ENCODE measurements around the gene HDAC8. TPM values are rescaled to one million over a fixed set of nuclear protein-coding genes. Genes with fewer than 3 reads are reported as not detected.

HDAC8 gene
- total RNA-seq, 1 donor from 2014 or later: 22.3 TPM

DNA sequence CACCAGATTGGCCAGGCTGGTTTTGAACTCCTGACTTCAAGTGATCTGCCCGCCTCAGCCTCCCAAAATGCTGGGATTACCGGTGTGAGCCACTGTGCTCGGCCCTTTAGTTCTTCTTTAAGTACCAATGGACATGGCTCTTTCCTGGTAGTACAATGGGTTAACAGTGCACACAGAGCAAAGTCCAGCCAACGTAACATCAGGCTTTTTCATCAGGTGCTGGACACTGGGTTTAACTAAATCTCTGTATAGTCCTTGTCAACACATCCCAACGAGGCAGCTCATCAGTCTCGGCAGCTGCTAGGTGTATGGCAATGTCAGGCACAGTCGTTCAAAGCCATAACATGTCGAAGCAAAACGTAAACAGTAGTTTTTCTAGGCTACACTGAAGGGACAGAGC, 93.8 kb downstream of the HDAC8 start:
- Histone ChIP-seq H3K36me3 (ENCODE audit: control insufficient read depth, insufficient read depth, low read length) (no peaks in the 10 kb centered on the region), H3K27me3 (ENCODE audit: control insufficient read depth, insufficient read depth, low read length) (no peaks in the 10 kb centered on the region), H3K4me3 (ENCODE audit: low read depth, low read length) (no peak overlapping the region)
- DNase-seq (ENCODE audit: low read depth): no peak
- TF ChIP-seq, protein P1, sequence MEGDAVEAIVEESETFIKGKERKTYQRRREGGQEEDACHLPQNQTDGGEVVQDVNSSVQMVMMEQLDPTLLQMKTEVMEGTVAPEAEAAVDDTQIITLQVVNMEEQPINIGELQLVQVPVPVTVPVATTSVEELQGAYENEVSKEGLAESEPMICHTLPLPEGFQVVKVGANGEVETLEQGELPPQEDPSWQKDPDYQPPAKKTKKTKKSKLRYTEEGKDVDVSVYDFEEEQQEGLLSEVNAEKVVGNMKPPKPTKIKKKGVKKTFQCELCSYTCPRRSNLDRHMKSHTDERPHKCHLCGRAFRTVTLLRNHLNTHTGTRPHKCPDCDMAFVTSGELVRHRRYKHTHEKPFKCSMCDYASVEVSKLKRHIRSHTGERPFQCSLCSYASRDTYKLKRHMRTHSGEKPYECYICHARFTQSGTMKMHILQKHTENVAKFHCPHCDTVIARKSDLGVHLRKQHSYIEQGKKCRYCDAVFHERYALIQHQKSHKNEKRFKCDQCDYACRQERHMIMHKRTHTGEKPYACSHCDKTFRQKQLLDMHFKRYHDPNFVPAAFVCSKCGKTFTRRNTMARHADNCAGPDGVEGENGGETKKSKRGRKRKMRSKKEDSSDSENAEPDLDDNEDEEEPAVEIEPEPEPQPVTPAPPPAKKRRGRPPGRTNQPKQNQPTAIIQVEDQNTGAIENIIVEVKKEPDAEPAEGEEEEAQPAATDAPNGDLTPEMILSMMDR (IDR thresholded peaks at IDR 0.05; ENCODE audit: insufficient read depth, low read length, poor library complexity, severe bottlenecking): no peak

- no peak overlapping the region for H3K4me3 ChIP-seq (ENCODE audit: low read depth, low read length)
- TF ChIP-seq, protein P1 (IDR thresholded peaks at IDR 0.05; ENCODE audit: insufficient read depth, low read length, poor library complexity, severe bottlenecking): no peak
- DNase-seq (ENCODE audit: low read depth): no peak
- no peaks in the 10 kb centered on the region for H3K36me3 ChIP-seq (ENCODE audit: control insufficient read depth, insufficient read depth, low read length)
- H3K27me3 ChIP-seq (ENCODE audit: control insufficient read depth, insufficient read depth, low read length): no peaks in the 10 kb centered on the region
Measured at GRCh38 chrX:72478351-72478750, 94.3 kb downstream of the HDAC8 start.

- no peak overlapping the region for H3K4me3 ChIP-seq (ENCODE audit: low read depth, low read length)
- no peak for DNase-seq (ENCODE audit: low read depth)
- H3K36me3 ChIP-seq (ENCODE audit: control insufficient read depth, insufficient read depth, low read length): no peaks in the 10 kb centered on the region
- no peaks in the 10 kb centered on the region for H3K27me3 ChIP-seq (ENCODE audit: control insufficient read depth, insufficient read depth, low read length)
- TF ChIP-seq, protein P1 (IDR thresholded peaks at IDR 0.05; ENCODE audit: insufficient read depth, low read length, poor library complexity, severe bottlenecking): no peak
Measured at GRCh38 chrX:72477781-72478181, 94.9 kb downstream of the HDAC8 start.

DNA sequence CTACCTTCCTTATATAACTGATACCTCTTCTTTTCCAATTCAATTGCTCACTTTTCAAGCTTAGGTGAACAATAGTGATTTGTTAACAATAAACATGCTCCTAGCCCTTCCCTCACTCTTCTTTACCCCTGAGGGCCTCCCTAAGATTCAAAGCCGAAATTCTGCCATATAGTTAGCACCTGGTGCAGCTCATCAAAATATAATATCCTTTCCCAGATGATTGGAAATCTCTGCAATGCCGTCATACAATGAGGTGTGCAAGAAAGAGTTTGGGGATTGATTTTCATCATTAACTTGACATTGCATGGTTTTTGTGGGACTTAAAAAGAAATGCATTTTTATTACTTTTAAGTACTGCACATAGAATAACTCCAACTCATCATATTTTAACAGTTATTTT, 95.3 kb downstream of the HDAC8 start:
- DNase-seq (ENCODE audit: low read depth): no peak
- TF ChIP-seq, protein P1 (IDR thresholded peaks at IDR 0.05; ENCODE audit: insufficient read depth, low read length, poor library complexity, severe bottlenecking): no peak
- H3K27me3 ChIP-seq (ENCODE audit: control insufficient read depth, insufficient read depth, low read length): no peaks in the 10 kb centered on the region
- H3K4me3 ChIP-seq (ENCODE audit: low read depth, low read length): no peak overlapping the region
- H3K36me3 ChIP-seq (ENCODE audit: control insufficient read depth, insufficient read depth, low read length): no peaks in the 10 kb centered on the region

DNA sequence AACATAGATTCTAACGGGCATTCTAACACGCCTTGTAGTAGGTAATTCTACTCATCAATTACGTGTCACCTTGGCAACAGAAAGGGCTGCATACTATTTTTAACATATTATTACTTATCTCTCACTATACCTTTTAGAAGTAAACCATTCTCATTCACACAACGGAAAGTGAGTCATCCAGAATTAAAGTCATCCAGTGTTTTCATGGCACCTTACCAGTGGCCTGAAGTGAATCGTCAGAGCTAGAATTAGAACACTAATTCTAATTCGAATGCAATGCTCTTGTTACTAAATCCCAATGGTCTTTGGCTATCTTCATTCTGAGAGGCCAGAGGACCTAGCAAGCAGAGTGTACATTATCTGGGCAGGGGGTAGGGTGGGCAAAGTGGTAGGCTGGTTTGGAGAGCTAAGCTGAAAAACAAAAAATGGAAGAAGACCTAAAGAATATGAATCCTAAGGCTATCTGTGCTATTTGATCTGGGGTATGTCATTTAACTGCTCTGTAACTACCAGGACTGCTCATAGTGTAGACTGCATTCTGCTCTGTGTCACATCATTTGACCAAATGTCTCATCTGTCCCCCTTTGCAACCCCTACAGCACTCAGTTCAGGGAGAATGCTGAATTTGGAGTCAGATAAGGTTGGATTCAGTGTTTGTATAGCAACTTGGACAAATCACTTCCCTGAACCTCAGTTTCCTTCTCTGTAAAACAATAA, 96.5 kb downstream of the HDAC8 start:
- H3K27me3 ChIP-seq (ENCODE audit: control insufficient read depth, insufficient read depth, low read length): no peaks in the 10 kb centered on the region
- no peak for DNase-seq (ENCODE audit: low read depth)
- no peak overlapping the region for H3K4me3 ChIP-seq (ENCODE audit: low read depth, low read length)
- TF ChIP-seq, protein P1 (IDR thresholded peaks at IDR 0.05; ENCODE audit: insufficient read depth, low read length, poor library complexity, severe bottlenecking): no peak
- H3K36me3 ChIP-seq (ENCODE audit: control insufficient read depth, insufficient read depth, low read length): no peaks in the 10 kb centered on the region

DNA sequence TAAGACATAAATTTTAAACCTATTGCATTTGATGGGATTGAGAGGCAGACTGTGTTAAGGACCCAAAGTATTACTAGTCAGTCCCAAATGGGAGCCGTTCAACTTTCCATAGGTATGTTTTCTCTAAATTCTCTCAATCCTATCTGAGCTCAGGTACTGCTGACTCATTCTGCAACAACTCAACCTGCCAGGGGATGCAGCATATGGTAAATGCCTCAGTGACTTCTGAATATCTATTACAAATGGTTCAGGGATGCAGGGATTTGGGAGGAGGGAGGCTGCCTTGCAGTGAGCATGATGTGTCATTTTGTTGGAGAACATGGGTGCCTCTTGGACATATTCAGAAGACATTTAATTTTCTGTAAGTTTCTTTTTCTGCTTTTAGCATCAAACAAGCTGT, 97.3 kb downstream of the HDAC8 start:
- Histone ChIP-seq H3K4me3 (ENCODE audit: low read depth, low read length) (no peak overlapping the region), H3K36me3 (ENCODE audit: control insufficient read depth, insufficient read depth, low read length) (no peaks in the 10 kb centered on the region), H3K27me3 (ENCODE audit: control insufficient read depth, insufficient read depth, low read length) (no peaks in the 10 kb centered on the region)
- DNase-seq (ENCODE audit: low read depth): no peak
- TF ChIP-seq, protein P1 (IDR thresholded peaks at IDR 0.05; ENCODE audit: insufficient read depth, low read length, poor library complexity, severe bottlenecking): no peak

Data from kidney epithelial cell (primary cell).